Dendritic cell treated with granulocyte-macrophage colony-stimulating factor and Interleukin-4, amounts not matched to agents 40 ng/mL and 50 ng/mL, for 4 days (primary cell): ENCODE data around the gene OR52E2.
"Not testable (repeated sequence)": the region's sequence is repeated elsewhere in the genome, so short reads cannot be mapped to it uniquely, and the experiment has no call there.

Experiments
- H3K27ac Mint-ChIP-seq: one replicate; pipeline ENCODE4 v1.8.0; 2022; ENCODE audit warnings: mild to moderate bottlenecking, mixed read lengths
- H3K27me3 Mint-ChIP-seq: one replicate; pipeline ENCODE4 v1.8.0; 2022; ENCODE audit warnings: mild to moderate bottlenecking, mixed read lengths
- H3K36me3 Mint-ChIP-seq: one replicate; pipeline ENCODE4 v1.8.0; 2022; ENCODE audit warnings: low read depth, mixed read lengths
- H3K4me1 Mint-ChIP-seq: one replicate; pipeline ENCODE4 v1.8.0; 2022; ENCODE audit warnings: low read depth, mixed read lengths
- H3K4me3 Mint-ChIP-seq: one replicate; pipeline ENCODE4 v1.8.0; 2022; ENCODE audit warnings: mild to moderate bottlenecking, moderate library complexity, mixed read lengths
- H3K9me3 Mint-ChIP-seq: one replicate; pipeline ENCODE4 v1.8.0; 2022; ENCODE audit warnings: mixed read lengths
- intact Hi-C: fragments of 100-400 bp; cut with micrococcal nuclease; formaldehyde crosslinking; loops from one replicate; pipeline ENCODE4 v1.15.0; 2022

Gene OR52E2

GRCh38 chr11:5059391-5059790, at the start of gene OR52E2:
OR52E2 (minus strand) TSS chr11:5059627; CDS start chr11:5059627, 0 bp downstream.
- no peak within 1 kb of the TSS for H3K27ac Mint-ChIP-seq

GRCh38 chr11:5107285-5107684, 47.9 kb upstream of the OR52E2 start:
- Mint-ChIP-seq H3K27me3 (no peaks in the 10 kb centered on the region), H3K4me1 (no peaks in the 10 kb centered on the region), H3K4me3 (no peak overlapping the region), H3K9me3 (no peaks in the 10 kb centered on the region), H3K27ac (no peak overlapping the region), H3K36me3 (no peaks in the 10 kb centered on the region)
- intact Hi-C loops, result no loop called here

More at GRCh38 chr11:5059391-5059790, at the start of gene OR52E2:
- Mint-ChIP-seq H3K27me3 (no peaks in the 10 kb centered on the region), H3K4me3 (no peak within 1 kb of the TSS), H3K9me3 (no peaks in the 10 kb centered on the region), H3K36me3 (no peaks in the 10 kb centered on the region), H3K4me1 (no peaks in the 10 kb centered on the region)
- intact Hi-C loops, result no loop called here

- Mint-ChIP-seq H3K4me1 (no peaks in the 10 kb centered on the region), H3K4me3 (no peak overlapping the region), H3K36me3 (no peaks in the 10 kb centered on the region), H3K27ac (no peak overlapping the region), H3K27me3 (no peaks in the 10 kb centered on the region), H3K9me3 (no peaks in the 10 kb centered on the region)
- intact Hi-C loops, result no loop called here
Observed at GRCh38 chr11:5103066-5103465, 43.6 kb upstream of the OR52E2 start.

- Mint-ChIP-seq H3K27me3 (no peaks in the 10 kb centered on the region), H3K36me3 (no peaks in the 10 kb centered on the region), H3K4me1 (no peaks in the 10 kb centered on the region), H3K4me3 (no peak overlapping the region), H3K9me3 (no peaks in the 10 kb centered on the region), H3K27ac (no peak overlapping the region)
- intact Hi-C loops, result no loop called here
Observed at GRCh38 chr11:5102246-5102645, 42.8 kb upstream of the OR52E2 start.

- H3K4me3 Mint-ChIP-seq, result no peak overlapping the region
- intact Hi-C loops, result no loop called here
- H3K9me3 Mint-ChIP-seq, result no peaks in the 10 kb centered on the region
- no peak overlapping the region for H3K27ac Mint-ChIP-seq
- H3K4me1 Mint-ChIP-seq, result no peaks in the 10 kb centered on the region
- no peaks in the 10 kb centered on the region for H3K27me3 Mint-ChIP-seq
- no peaks in the 10 kb centered on the region for H3K36me3 Mint-ChIP-seq
Observed at GRCh38 chr11:5096011-5096410, 36.6 kb upstream of the OR52E2 start.

GRCh38 chr11:5092821-5093585, 33.6 kb upstream of the OR52E2 start:
- Mint-ChIP-seq H3K4me3 (no peak overlapping the region), H3K27ac (no peak overlapping the region), H3K27me3 (no peaks in the 10 kb centered on the region), H3K36me3 (no peaks in the 10 kb centered on the region), H3K9me3 (no peaks in the 10 kb centered on the region), H3K4me1 (no peaks in the 10 kb centered on the region)
- intact Hi-C loops, result no loop called here

GRCh38 chr11:5090668-5091067, 31.2 kb upstream of the OR52E2 start:
- intact Hi-C loops, result no loop called here

GRCh38 chr11:5088556-5088955, 29.1 kb upstream of the OR52E2 start:
- H3K4me1 Mint-ChIP-seq, result no peaks in the 10 kb centered on the region
- H3K36me3 Mint-ChIP-seq, result no peaks in the 10 kb centered on the region
- intact Hi-C loops, result no loop called here
- no peak overlapping the region for H3K4me3 Mint-ChIP-seq
- no peaks in the 10 kb centered on the region for H3K9me3 Mint-ChIP-seq
- H3K27ac Mint-ChIP-seq, result no peak overlapping the region
- no peaks in the 10 kb centered on the region for H3K27me3 Mint-ChIP-seq

More at GRCh38 chr11:5090668-5091067, 31.2 kb upstream of the OR52E2 start:
- H3K27me3 Mint-ChIP-seq, result no peaks in the 10 kb centered on the region
- H3K27ac Mint-ChIP-seq, result no peak overlapping the region
- H3K4me3 Mint-ChIP-seq, result no peak overlapping the region
- no peaks in the 10 kb centered on the region for H3K4me1 Mint-ChIP-seq
- no peaks in the 10 kb centered on the region for H3K9me3 Mint-ChIP-seq
- no peaks in the 10 kb centered on the region for H3K36me3 Mint-ChIP-seq

GRCh38 chr11:5083602-5084001, 24.2 kb upstream of the OR52E2 start:
- Mint-ChIP-seq H3K4me3 (no peak overlapping the region), H3K9me3 (no peaks in the 10 kb centered on the region), H3K4me1 (no peaks in the 10 kb centered on the region), H3K27me3 (no peaks in the 10 kb centered on the region), H3K36me3 (no peaks in the 10 kb centered on the region), H3K27ac (no peak overlapping the region)
- intact Hi-C loops, result no loop called here

- Mint-ChIP-seq H3K9me3 (no peaks in the 10 kb centered on the region), H3K27me3 (no peaks in the 10 kb centered on the region), H3K4me1 (no peaks in the 10 kb centered on the region), H3K27ac (no peak overlapping the region), H3K36me3 (no peaks in the 10 kb centered on the region), H3K4me3 (no peak overlapping the region)
- intact Hi-C loops, result no loop called here
Observed at GRCh38 chr11:5081405-5081804, 22.0 kb upstream of the OR52E2 start.

- no peaks in the 10 kb centered on the region for H3K27me3 Mint-ChIP-seq
- intact Hi-C loops, result no loop called here
- no peak overlapping the region for H3K27ac Mint-ChIP-seq
- H3K4me3 Mint-ChIP-seq, result no peak overlapping the region
- H3K9me3 Mint-ChIP-seq, result no peaks in the 10 kb centered on the region
- H3K4me1 Mint-ChIP-seq, result no peaks in the 10 kb centered on the region
- H3K36me3 Mint-ChIP-seq, result no peaks in the 10 kb centered on the region
Observed at GRCh38 chr11:5071799-5072198, 12.4 kb upstream of the OR52E2 start.

- Mint-ChIP-seq H3K4me1 (no peaks in the 10 kb centered on the region), H3K4me3 (no peak within 1 kb of the TSS), H3K27ac (no peak within 1 kb of the TSS), H3K9me3 (no peaks in the 10 kb centered on the region), H3K27me3 (no peaks in the 10 kb centered on the region), H3K36me3 (no peaks in the 10 kb centered on the region)
- intact Hi-C loops, result no loop called here
Observed at GRCh38 chr11:5069272-5069671, 9.8 kb upstream of the OR52E2 start, which contains the start of gene OR52E1. OR52E1 (plus strand) TSS chr11:5069572.

- H3K27ac Mint-ChIP-seq, result no peak overlapping the region
- H3K27me3 Mint-ChIP-seq, result no peaks in the 10 kb centered on the region
- H3K4me1 Mint-ChIP-seq, result no peaks in the 10 kb centered on the region
- no peak overlapping the region for H3K4me3 Mint-ChIP-seq
- intact Hi-C loops, result no loop called here
- H3K36me3 Mint-ChIP-seq, result no peaks in the 10 kb centered on the region
- no peaks in the 10 kb centered on the region for H3K9me3 Mint-ChIP-seq
Observed at GRCh38 chr11:5065027-5065426, 5.6 kb upstream of the OR52E2 start.

GRCh38 chr11:5058679-5059078, 748 bp downstream of the OR52E2 start:
- H3K4me1 Mint-ChIP-seq, H3K36me3 Mint-ChIP-seq, H3K4me3 Mint-ChIP-seq, H3K27me3 Mint-ChIP-seq, H3K27ac Mint-ChIP-seq, H3K9me3 Mint-ChIP-seq, intact Hi-C loops: not testable (repeated sequence)

GRCh38 chr11:5046754-5047330, 12.6 kb downstream of the OR52E2 start:
- no peak overlapping the region for H3K27ac Mint-ChIP-seq
- H3K4me3 Mint-ChIP-seq, result no peak overlapping the region
- H3K9me3 Mint-ChIP-seq, result no peaks in the 10 kb centered on the region
- no peaks in the 10 kb centered on the region for H3K36me3 Mint-ChIP-seq
- no peaks in the 10 kb centered on the region for H3K4me1 Mint-ChIP-seq
- H3K27me3 Mint-ChIP-seq, result no peaks in the 10 kb centered on the region
- intact Hi-C loops, result no loop called here
